H1 (cell line): ENCODE data around the gene MBLAC1. TPM values are rescaled to one million over a fixed set of nuclear protein-coding genes. Genes with fewer than 3 reads are reported as not detected.

ENCODE experiments used
- CTCF ChIA-PET: fragments of 300-600 bp; sonication (Branson Sonifier 250); formaldehyde crosslinking; loops from one replicate; lab custom pipeline; 2021; ENCODE audit not compliant: partially characterized antibody; lab: Charles Lee
- POLR2A ChIA-PET: fragments of 300-600 bp; sonication (Branson Sonifier 250); formaldehyde crosslinking; loops from one replicate; lab custom pipeline; 2021; ENCODE audit warnings: inconsistent platforms; ENCODE audit not compliant: partially characterized antibody; lab: Charles Lee
- DNase-seq, 2 experiments: peaks; one replicate each; pipeline versions ENCODE4 v3.0.0 to v3.0.0-alpha.2; 2010 to 2022; ENCODE audit warnings: low spot score in 2 of 2, low read depth in 1 of 2, mixed read lengths in 1 of 2
- FAIRE-seq: peaks from 2 replicates; lab custom pipeline; 2011; peaks lifted over from hg19 to GRCh38; lab: Jason Lieb, UNC
- H2AFZ ChIP-seq: 2 replicates; pipeline ENCODE4 v1.8.1; 2012; ENCODE audit warnings: low read length, inconsistent platforms
- H2AK5ac ChIP-seq: 2 replicates; pipeline ENCODE4 v1.6.1; 2013; ENCODE audit warnings: low read depth, low read length
- H2BK120ac ChIP-seq: replicated peaks from 2 replicates; pipeline ENCODE3; 2013; ENCODE audit warnings: low read depth, low read length, inconsistent platforms
- H2BK12ac ChIP-seq: 2 replicates; pipeline ENCODE4 v1.6.1; 2013; ENCODE audit warnings: low read depth, low read length
- H2BK15ac ChIP-seq: 2 replicates; pipeline ENCODE4 v1.6.1; 2013; ENCODE audit warnings: low read length
- H2BK20ac ChIP-seq: 2 replicates; pipeline ENCODE4 v1.6.1; 2013; ENCODE audit warnings: low read length
- H2BK5ac ChIP-seq: 2 replicates; pipeline ENCODE4 v1.6.1; 2013; ENCODE audit warnings: low read depth, low read length
- H3K14ac ChIP-seq: 2 replicates; pipeline ENCODE4 v1.6.1; 2013; ENCODE audit warnings: inconsistent platforms; ENCODE audit not compliant: insufficient read length
- H3K18ac ChIP-seq: 2 replicates; pipeline ENCODE4 v1.6.1; 2013; ENCODE audit warnings: low read length; ENCODE audit errors: extremely low read depth
- H3K23ac ChIP-seq: 2 replicates; pipeline ENCODE4 v1.6.1; 2013; ENCODE audit warnings: inconsistent platforms; ENCODE audit not compliant: insufficient read length
- H3K23me2 ChIP-seq: 2 replicates; pipeline ENCODE4 v1.6.1; 2013; ENCODE audit warnings: low read depth, low read length
- H3K27ac ChIP-seq: 2 replicates; pipeline ENCODE4 v1.6.1; 2011; ENCODE audit warnings: low read depth, low read length, inconsistent platforms
- H3K27me3 ChIP-seq, 4 experiments: replicated peaks in 1 of 4; 1 replicate in 1 of 4; 2 replicates in 3 of 4; pipeline versions ENCODE4 v1.6.1 to v1.8.1; 2011 to 2013; ENCODE audit warnings: low read length in 3 of 4, mild to moderate bottlenecking in 3 of 4, inconsistent platforms in 2 of 4, mixed read lengths in 2 of 4, moderate library complexity in 1 of 4; ENCODE audit not compliant: control insufficient read depth in 3 of 4, insufficient read depth in 3 of 4; ENCODE audit errors: extremely low read depth in 1 of 4
- H3K36me3 ChIP-seq, 4 experiments: 2 replicates each; pipeline versions ENCODE4 v1.6.1 to v1.8.1; 2011 to 2013; ENCODE audit warnings: mild to moderate bottlenecking in 4 of 4, low read length in 3 of 4, moderate library complexity in 2 of 4, control low read depth in 1 of 4, inconsistent platforms in 1 of 4; ENCODE audit not compliant: insufficient read depth in 4 of 4, control insufficient read depth in 2 of 4
- H3K4ac ChIP-seq: replicated peaks from 2 replicates; pipeline ENCODE3; 2013; ENCODE audit warnings: low read length, low read depth, mixed read lengths, inconsistent platforms; ENCODE audit not compliant: insufficient read length
- H3K4me1 ChIP-seq, 4 experiments: replicated peaks in 1 of 4; 1 replicate in 1 of 4; 2 replicates in 3 of 4; pipeline versions ENCODE4 v1.6.1 to v1.8.1; 2011 to 2013; ENCODE audit warnings: low read length in 3 of 4, inconsistent platforms in 2 of 4, mixed read lengths in 1 of 4; ENCODE audit not compliant: insufficient read depth in 4 of 4, control insufficient read depth in 3 of 4
- H3K4me2 ChIP-seq, 2 experiments: 2 replicates each; pipeline versions ENCODE4 v1.6.1 to v1.8.1; 2011 to 2013; ENCODE audit warnings: low read depth in 2 of 2, low read length in 2 of 2, control low read depth in 1 of 2, inconsistent platforms in 1 of 2, mild to moderate bottlenecking in 1 of 2; ENCODE audit not compliant: insufficient read depth in 1 of 2
- H3K4me3 ChIP-seq, 4 experiments: fragments of 200-600, 300-600 bp in 1 of 4; sonication (generic), shearing (Covaris generic), sonication (Bioruptor Twin) in 1 of 4; 2 replicates each; pipeline versions ENCODE4 v1.5.1 to v1.8.1; 2011 to 2016; ENCODE audit warnings: low read length in 4 of 4, low read depth in 3 of 4, control low read depth in 2 of 4, inconsistent platforms in 2 of 4, mild to moderate bottlenecking in 2 of 4, mixed read lengths in 1 of 4, moderate library complexity in 1 of 4; ENCODE audit not compliant: insufficient read depth in 2 of 4; ENCODE audit errors: extremely low read depth in 1 of 4
- H3K56ac ChIP-seq: replicated peaks from 2 replicates; pipeline ENCODE3; 2013; ENCODE audit warnings: low read depth, mild to moderate bottlenecking, mixed read lengths, low read length, inconsistent platforms; ENCODE audit not compliant: insufficient read length
- H3K79me1 ChIP-seq: 2 replicates; pipeline ENCODE4 v1.6.1; 2013; ENCODE audit warnings: low read depth, low read length, control low read depth
- H3K79me2 ChIP-seq, 2 experiments: 2 replicates each; pipeline versions ENCODE4 v1.6.1 to v1.8.1; 2012 to 2013; ENCODE audit warnings: low read length in 2 of 2, mild to moderate bottlenecking in 2 of 2, inconsistent platforms in 1 of 2; ENCODE audit not compliant: insufficient read depth in 2 of 2, control insufficient read depth in 1 of 2
- H3K9ac ChIP-seq, 4 experiments: replicated peaks in 1 of 4; 1 replicate in 1 of 4; 2 replicates in 3 of 4; pipeline versions ENCODE4 v1.6.1 to v1.8.1; 2011 to 2013; ENCODE audit warnings: low read depth in 3 of 4, low read length in 3 of 4, control low read depth in 2 of 4, mild to moderate bottlenecking in 2 of 4, moderate library complexity in 2 of 4, inconsistent platforms in 1 of 4; ENCODE audit errors: extremely low read depth in 1 of 4
- H3K9me3 ChIP-seq, 2 experiments: 2 replicates each; pipeline versions ENCODE4 v1.6.1 to v1.8.1; 2012 to 2013; ENCODE audit warnings: mild to moderate bottlenecking in 2 of 2, moderate library complexity in 2 of 2, control low read depth in 1 of 2, inconsistent platforms in 1 of 2, low read depth in 1 of 2, low read length in 1 of 2, mixed read lengths in 1 of 2; ENCODE audit not compliant: insufficient read depth in 2 of 2
- H4K20me1 ChIP-seq, 2 experiments: replicated peaks in 1 of 2; 2 replicates each; pipeline versions ENCODE3 to v1.8.1; 2011 to 2013; ENCODE audit warnings: inconsistent platforms in 2 of 2, low read length in 2 of 2, mild to moderate bottlenecking in 1 of 2; ENCODE audit not compliant: insufficient read depth in 2 of 2, control insufficient read depth in 1 of 2
- H4K5ac ChIP-seq: 2 replicates; pipeline ENCODE4 v1.6.1; 2013; ENCODE audit warnings: low read length, low read depth, mixed read lengths, inconsistent platforms; ENCODE audit not compliant: insufficient read length
- H4K8ac ChIP-seq: 2 replicates; pipeline ENCODE4 v1.8.0; 2013; ENCODE audit warnings: mild to moderate bottlenecking, moderate library complexity, low read length, inconsistent platforms; ENCODE audit not compliant: insufficient read depth; ENCODE audit errors: extremely low read depth
- H4K91ac ChIP-seq: replicated peaks from 2 replicates; pipeline ENCODE3; 2013; ENCODE audit warnings: low read length, mixed read lengths, inconsistent platforms; ENCODE audit not compliant: insufficient read length
- CBX5 ChIP-seq: fragments of 300-800, 300-1000 bp; sonication (generic); IDR thresholded peaks from 2 replicates; pipeline ENCODE4 v1.7.1; 2016; ENCODE audit warnings: antibody characterized with exemption, low read length, low read depth
- CBX8 ChIP-seq: fragments of 300-800, 300-1000 bp; sonication (generic); IDR thresholded peaks from 2 replicates; pipeline ENCODE4 v1.7.1; 2016; ENCODE audit warnings: low read depth, low read length, borderline replicate concordance
- EGR1 ChIP-seq: IDR thresholded peaks from 2 replicates; pipeline ENCODE4 v1.6.1; 2011; ENCODE audit warnings: low read depth, low read length, borderline replicate concordance
- RAD21 ChIP-seq, 2 experiments: IDR thresholded peaks in 1 of 2; conservative IDR thresholded peaks in 1 of 2; 2 replicates each; pipeline ENCODE4 v1.6.1; 2011; ENCODE audit warnings: low read depth in 2 of 2, low read length in 2 of 2, improper control_type of control experiment in 1 of 2, inconsistent platforms in 1 of 2, mild to moderate bottlenecking in 1 of 2, moderate library complexity in 1 of 2
- TBP ChIP-seq: IDR thresholded peaks from 2 replicates; pipeline ENCODE4 v1.6.1; 2011; ENCODE audit warnings: low read depth, low read length, improper control_type of control experiment
- WGBS, 2 experiments: shearing (Covaris generic) in 1 of 2; methylation state at CpG; one replicate each; pipeline versions ENCODE4 v1.1.6 to v1.1.7; 2013 to 2015; ENCODE audit warnings: low lambda C conversion rate in 2 of 2, mixed read lengths in 2 of 2, inconsistent platforms in 1 of 2, low coverage in 1 of 2, missing lambda C conversion rate in 1 of 2; ENCODE audit not compliant: insufficient replicate concordance in 2 of 2, insufficient coverage in 1 of 2, insufficient read length in 1 of 2; ENCODE audit errors: extremely low coverage in 1 of 2, missing lambda C conversion rate in 1 of 2; 5-methylcytosine and 5-hydroxymethylcytosine counted together
- polyA plus RNA-seq, 7 experiments: library from polyadenylated mRNA; depleted of rRNA in 3 of 7; stranded (reverse) in 5 of 7; unstranded in 2 of 7; fragments of >200 nt in 5 of 7; fragments of 200-250 nt in 2 of 7; gene quantifications; 1 replicate in 5 of 7; 2 replicates in 1 of 7; 4 replicates in 1 of 7; pipeline versions ENCODE4 v1.2.1 to v1.2.3, GENCODE V29; 2011 to 2013; ENCODE audit warnings: missing spikeins in 2 of 7, mixed read lengths in 2 of 7
- total RNA-seq: library from RNA; stranded (reverse); fragmentation: NEBNext Ultra II Directional; extraction: Animal tissue kit (Norgen Biotek cat#: 25700); gene quantifications from 2 replicates; pipeline ENCODE4 v1.2.1, GENCODE V29; 2021

MBLAC1 gene
- total and polyA plus RNA-seq, 2 of the 8 experiments (the other 6 are each of a cell fraction or from before 2014, with no cell fraction given): 1.00 to 1.7 TPM

DNA sequence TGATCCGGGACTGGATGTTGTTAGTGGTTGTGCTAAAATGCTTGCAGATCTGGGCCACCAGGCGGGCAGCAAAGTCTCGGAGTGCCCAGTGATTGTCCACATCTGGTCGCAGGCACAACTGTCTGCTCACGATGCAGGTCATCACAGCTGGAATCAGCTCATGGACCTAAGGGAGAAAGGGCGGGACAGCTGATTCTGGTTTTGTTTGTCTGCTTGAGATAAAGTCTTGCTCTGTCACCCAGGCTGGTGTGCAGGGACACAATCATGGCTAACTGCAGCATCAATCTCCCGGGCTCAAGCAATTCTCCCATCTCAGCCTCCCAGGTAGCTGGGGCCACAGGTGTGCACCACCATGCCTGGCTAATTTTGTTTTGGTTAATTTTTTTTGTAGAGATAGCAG, 15.6 kb upstream of the MBLAC1 start:
- no peak overlapping the region for H3K14ac ChIP-seq
- no peak overlapping the region for H2BK120ac ChIP-seq
- no peak overlapping the region for H3K56ac ChIP-seq
- 85% methylated on average over 7 of the region's 7 CpGs; no CpG with 5 or more reads in 1 of the 2 experiments for WGBS, 2 experiments
- no peak overlapping the region for H4K5ac ChIP-seq
- H2AK5ac ChIP-seq: no peak overlapping the region
- H3K79me2 ChIP-seq: no peaks in the 10 kb centered on the region
- no peak overlapping the region for H3K27ac ChIP-seq
- H3K9me3 ChIP-seq: no peaks in the 10 kb centered on the region
- no peak overlapping the region for H2AFZ ChIP-seq
- no peak overlapping the region for H3K4me3 ChIP-seq
- H3K4me1 ChIP-seq: no peaks in the 10 kb centered on the region; a peak in 1 of 7 replicates
- no peaks in the 10 kb centered on the region for H3K23me2 ChIP-seq
- no peak overlapping the region for H2BK20ac ChIP-seq
- no peak overlapping the region for H3K9ac ChIP-seq
- no peak overlapping the region for H4K8ac ChIP-seq
- H2BK12ac ChIP-seq: no peak overlapping the region
- no peaks in the 10 kb centered on the region for H3K27me3 ChIP-seq
- no peak overlapping the region for H3K23ac ChIP-seq
- H2BK5ac ChIP-seq: no peak overlapping the region
- POLR2A ChIA-PET: interaction anchor here (1.0 to 20.0 kb wide), 8 partner anchors 7 to 56 kb away, joined by 3 to 722 read pairs (median 8); partner anchors contain the start of genes AP4M1, COPS6, MCM7 and ZNF3
- no peak overlapping the region for H4K91ac ChIP-seq
- H3K4me2 ChIP-seq: no peak overlapping the region
- H4K20me1 ChIP-seq: peaks cover 3 to 6% of the 10 kb centered on the region in 2 experiments
- H3K18ac ChIP-seq: no peak overlapping the region
- CTCF ChIA-PET: interaction anchor here (1.6 to 6.0 kb wide), 4 partner anchors 9 to 236 kb away, joined by 3 to 48 read pairs (median 15); partner anchors contain the start of genes AP4M1 and MBLAC1
- peaks cover 13 to 59% (median 43%) of the 10 kb centered on the region in 4 experiments for H3K36me3 ChIP-seq
- H3K79me1 ChIP-seq: peaks cover 2% of the 10 kb centered on the region; the same call in 1 of the 2 replicates
- H3K4ac ChIP-seq: no peak overlapping the region
- TF ChIP-seq CBX5 (no peak), EGR1 (no peak), TBP (no peak), CBX8 (no peak), RAD21 (IDR thresholded peaks at IDR 0.05 in 1 of 2, conservative IDR thresholded peaks at IDR 0.05 in 1 of 2; ENCODE audit: low read depth in 2 of 2, low read length in 2 of 2) (no peak)
- FAIRE-seq (no peak), DNase-seq (no peak)
- no peak overlapping the region for H2BK15ac ChIP-seq
